Stomach (tissue), 9 donors: ENCODE results near the gene FLNC. TPM values are rescaled to one million over a fixed set of nuclear protein-coding genes. Genes with fewer than 3 reads are reported as not detected.

ENCODE experiments used
- DNase-seq, 2 donors: peaks; one replicate each; pipeline versions ENCODE4 v3.0.0 to v3.0.0-alpha.2; 2013 to 2019
- H3K27ac ChIP-seq, 5 donors: fragments of 200-600 bp in 4 of 5; sonication (generic) in 4 of 5; one replicate each; pipeline ENCODE4 v1.5.1; 2013 to 2019; ENCODE audit warnings: mild to moderate bottlenecking in 1 of 5, moderate library complexity in 1 of 5
- H3K27me3 ChIP-seq, 3 donors: fragments of 200-600 bp; sonication (generic); one replicate each; pipeline ENCODE4 v1.5.1; 2017 to 2019; ENCODE audit warnings: mixed run types in 1 of 3
- H3K36me3 ChIP-seq, 4 donors: fragments of 200-600 bp; sonication (generic); 1 replicate in 3 of 4; 2 replicates in 1 of 4; pipeline ENCODE4 v1.5.1; 2016 to 2019
- H3K4me1 ChIP-seq, 4 donors: fragments of 200-600 bp; sonication (generic); one replicate each; pipeline ENCODE4 v1.5.1; 2016 to 2019
- H3K4me3 ChIP-seq, 4 donors: fragments of 200-600 bp; sonication (generic) in 3 of 4; one replicate each; pipeline ENCODE4 v1.5.1; 2016 to 2019; ENCODE audit warnings: mild to moderate bottlenecking in 1 of 4
- H3K9me3 ChIP-seq, 4 donors: fragments of 200-600 bp; sonication (generic); one replicate each; pipeline ENCODE4 v1.5.1; 2016 to 2019
- EP300 ChIP-seq: sonication (generic); formaldehyde crosslinking; IDR thresholded peaks from one replicate; pipeline ENCODE4 v1.6.1; 2017; ENCODE audit warnings: antibody characterized with exemption
- POLR2A ChIP-seq, 4 donors: fragments of 450-650 bp; IDR thresholded peaks; one replicate each; pipeline ENCODE4 v1.6.1; 2016; ENCODE audit warnings: antibody characterized with exemption in 4 of 4, control low read depth in 2 of 4, mild to moderate bottlenecking in 1 of 4, moderate library complexity in 1 of 4
- POLR2AphosphoS5 ChIP-seq, 3 donors: sonication (generic); formaldehyde crosslinking; IDR thresholded peaks; one replicate each; pipeline ENCODE4 v1.6.1; 2016; ENCODE audit warnings: antibody characterized with exemption in 3 of 3
- WGBS, 5 donors: extraction: QIAGEN DNeasy Blood & Tissue Kit in 3 of 5; methylation state at CpG; one replicate each; pipeline versions ENCODE4 v1.1.5 to v1.1.7; 2013 to 2018; 5-methylcytosine and 5-hydroxymethylcytosine counted together
- intact Hi-C: fragments of 100-400 bp; cut with DNase I; formaldehyde crosslinking; loops from one replicate; pipeline ENCODE4 v1.15.1; 2023; ENCODE audit warnings: low total_unique reads
- polyA plus RNA-seq, 3 donors: library from polyadenylated mRNA; stranded (reverse); fragments of 200-250 nt; gene quantifications; one replicate each; pipeline ENCODE4 v1.2.3, GENCODE V29; 2013
- total RNA-seq, 5 donors: library from RNA; depleted of rRNA; stranded (reverse); fragments of >200 nt; gene quantifications; one replicate each; pipeline versions ENCODE4 v1.1.0 to v1.2.3, GENCODE V29; 2014 to 2016
- TF ChIP-seq, protein P1 (sequence below), 7 experiments: fragments of 450-650 bp in 4 of 7; fragments of 200-600 bp in 3 of 7; sonication (generic) in 3 of 7; IDR thresholded peaks; one replicate each; pipeline ENCODE4 v1.5.1; 2016 to 2019; ENCODE audit warnings: antibody characterized with exemption in 7 of 7, control low read depth in 2 of 7, mild to moderate bottlenecking in 1 of 7
- donor health status: healthy with polysubstance abuse.
- donor health status: Bipolar disorder and iron deficiency.
- donor health status: healthy.

FLNC gene
- total and polyA plus RNA-seq, 8 donors, result 1.9 to 184 (median 46.6) TPM

GRCh38 chr7:128890306-128891109 lies 60.3 kb downstream of the FLNC start:
- H3K36me3 ChIP-seq, result no peaks in the 10 kb centered on the region
- H3K4me1 ChIP-seq, result peaks cover 9 to 27% (median 13%) of the 10 kb centered on the region in 4 donors
- peaks cover 0 to 55% (median 17%) of the 10 kb centered on the region in 3 donors for H3K27me3 ChIP-seq
- peak; percentile 63 to 79 for DNase-seq
- H3K9me3 ChIP-seq, result no peaks in the 10 kb centered on the region
- intact Hi-C loops, result no loop called here
- WGBS, 5 donors, result 18 to 33% (median 25%) methylated on average over 23 to 67 of the region's 67 CpGs
- TF ChIP-seq EP300 (no peak), POLR2AphosphoS5 (IDR thresholded peaks at IDR 0.05) (peak in 1 of 3 donors; percentile 15)
- peak overlapping the region in 1 of 5 donors; percentile 35 for H3K27ac ChIP-seq
- peak overlapping the region; percentile 36 to 46 (median 42) for H3K4me3 ChIP-seq

DNA sequence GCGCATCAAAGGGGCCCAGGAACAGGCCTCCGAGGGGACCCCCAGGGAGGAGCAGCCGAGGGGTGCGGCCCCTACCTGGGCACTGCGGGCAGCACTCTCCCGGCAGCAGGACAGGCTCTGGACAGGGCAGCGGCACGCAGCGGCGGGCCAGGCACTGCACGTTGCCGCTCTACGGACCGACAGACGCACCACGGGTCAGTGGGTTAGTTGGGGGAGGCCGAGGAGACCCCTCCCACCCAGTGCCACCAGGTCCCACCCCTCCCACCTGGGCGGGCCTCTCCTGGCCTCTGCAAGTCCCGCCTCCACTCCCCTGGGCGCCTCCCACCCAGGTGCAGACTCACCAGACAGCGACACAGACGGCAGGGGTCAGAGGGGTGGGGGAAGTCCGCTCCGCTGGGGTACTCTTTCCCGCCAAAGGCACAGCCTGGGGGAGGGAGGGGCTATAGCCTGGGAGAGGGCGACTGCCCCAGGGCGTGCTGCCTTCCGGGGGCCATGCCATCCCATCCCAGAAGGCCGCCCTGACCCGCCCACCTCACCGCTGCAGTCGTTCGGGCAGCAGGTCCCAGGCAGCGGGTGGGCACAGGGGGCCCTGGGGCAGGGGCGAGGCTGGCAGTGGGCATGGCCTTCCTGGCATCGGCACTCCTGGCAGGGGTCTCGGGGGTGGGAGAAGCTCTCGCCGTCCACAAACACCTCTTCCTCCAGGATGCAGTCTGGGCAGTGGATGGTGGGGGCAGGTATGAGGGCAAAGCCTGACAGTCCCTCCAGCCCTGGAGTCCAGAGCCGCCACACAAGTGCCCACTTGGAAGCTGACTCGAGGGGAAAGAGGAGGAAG lies 61.1 kb downstream of the FLNC start:
- H3K9me3 ChIP-seq, result no peaks in the 10 kb centered on the region
- H3K4me3 ChIP-seq, result peak overlapping the region; percentile 36 to 46 (median 42)
- 33 to 79% (median 36%) methylated on average over 6 to 41 of the region's 41 CpGs for WGBS, 5 donors
- peaks cover 0 to 46% (median 17%) of the 10 kb centered on the region in 3 donors for H3K27me3 ChIP-seq
- intact Hi-C loops, result no loop called here
- H3K36me3 ChIP-seq, result no peaks in the 10 kb centered on the region
- peak overlapping the region in 1 of 5 donors; percentile 35 for H3K27ac ChIP-seq
- TF ChIP-seq POLR2AphosphoS5 (IDR thresholded peaks at IDR 0.05) (no peak), POLR2A (IDR thresholded peaks at IDR 0.05) (no peak), EP300 (no peak)
- TF ChIP-seq, protein P1, sequence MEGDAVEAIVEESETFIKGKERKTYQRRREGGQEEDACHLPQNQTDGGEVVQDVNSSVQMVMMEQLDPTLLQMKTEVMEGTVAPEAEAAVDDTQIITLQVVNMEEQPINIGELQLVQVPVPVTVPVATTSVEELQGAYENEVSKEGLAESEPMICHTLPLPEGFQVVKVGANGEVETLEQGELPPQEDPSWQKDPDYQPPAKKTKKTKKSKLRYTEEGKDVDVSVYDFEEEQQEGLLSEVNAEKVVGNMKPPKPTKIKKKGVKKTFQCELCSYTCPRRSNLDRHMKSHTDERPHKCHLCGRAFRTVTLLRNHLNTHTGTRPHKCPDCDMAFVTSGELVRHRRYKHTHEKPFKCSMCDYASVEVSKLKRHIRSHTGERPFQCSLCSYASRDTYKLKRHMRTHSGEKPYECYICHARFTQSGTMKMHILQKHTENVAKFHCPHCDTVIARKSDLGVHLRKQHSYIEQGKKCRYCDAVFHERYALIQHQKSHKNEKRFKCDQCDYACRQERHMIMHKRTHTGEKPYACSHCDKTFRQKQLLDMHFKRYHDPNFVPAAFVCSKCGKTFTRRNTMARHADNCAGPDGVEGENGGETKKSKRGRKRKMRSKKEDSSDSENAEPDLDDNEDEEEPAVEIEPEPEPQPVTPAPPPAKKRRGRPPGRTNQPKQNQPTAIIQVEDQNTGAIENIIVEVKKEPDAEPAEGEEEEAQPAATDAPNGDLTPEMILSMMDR (IDR thresholded peaks at IDR 0.05), result no peak
- H3K4me1 ChIP-seq, result peaks cover 9 to 27% (median 13%) of the 10 kb centered on the region in 4 donors
- DNase-seq, result peak in 1 of 2 donors; percentile 70

GRCh38 chr7:128891942-128892269 lies 61.7 kb downstream of the FLNC start:
- DNase-seq, result no peak

GRCh38 chr7:128892521-128893250 lies 62.5 kb downstream of the FLNC start:
- H3K27me3 ChIP-seq, result peaks cover 0 to 39% (median 17%) of the 10 kb centered on the region in 3 donors
- H3K27ac ChIP-seq, result no peak overlapping the region
- peak in 1 of 2 donors; percentile 3 for DNase-seq
- intact Hi-C loops, result no loop called here
- H3K9me3 ChIP-seq, result no peaks in the 10 kb centered on the region
- WGBS, 5 donors, result 68 to 72% (median 69%) methylated on average over 12 to 13 of the region's 13 CpGs
- no peaks in the 10 kb centered on the region for H3K36me3 ChIP-seq
- TF ChIP-seq, protein P1 (IDR thresholded peaks at IDR 0.05), result no peak
- TF ChIP-seq POLR2A (IDR thresholded peaks at IDR 0.05), result no peak
- TF ChIP-seq EP300, result no peak
- TF ChIP-seq POLR2AphosphoS5 (IDR thresholded peaks at IDR 0.05), result no peak
- peaks cover 9 to 27% (median 13%) of the 10 kb centered on the region in 4 donors for H3K4me1 ChIP-seq
- no peak overlapping the region for H3K4me3 ChIP-seq

More at GRCh38 chr7:128891942-128892269, 61.7 kb downstream of the FLNC start:
- Histone ChIP-seq H3K27me3 (peaks cover 0 to 41% (median 17%) of the 10 kb centered on the region in 3 donors), H3K4me1 (peaks cover 9 to 27% (median 13%) of the 10 kb centered on the region in 4 donors), H3K36me3 (no peaks in the 10 kb centered on the region), H3K27ac (no peak overlapping the region), H3K4me3 (no peak overlapping the region), H3K9me3 (no peaks in the 10 kb centered on the region)
- whole genome bisulfite sequencing, 5 donors, result 77 to 90% (median 82%) methylated on average over 11 of the region's 11 CpGs
- intact Hi-C loops, result no loop called here
- no peak for TF ChIP-seq POLR2A (IDR thresholded peaks at IDR 0.05)
- no peak for TF ChIP-seq POLR2AphosphoS5 (IDR thresholded peaks at IDR 0.05)
- TF ChIP-seq, protein P1 (IDR thresholded peaks at IDR 0.05), result no peak
- TF ChIP-seq EP300, result no peak
